HepG2 (cell line): ENCODE measurements around the gene GSTP1. TPM values are rescaled to one million over a fixed set of nuclear protein-coding genes. Genes with fewer than 3 reads are reported as not detected.
A peak's percentile ranks its signal among the peaks of the same experiment; 100 is the strongest.

Experiments
- ATF7-NPFF ChIP-seq: sonication (generic); formaldehyde crosslinking; IDR thresholded peaks from 2 replicates; pipeline ENCODE4 v1.8.1; 2023; ENCODE audit warnings: mild to moderate bottlenecking, low read depth, missing genetic modification reagents, moderate library complexity
- KDM3A ChIP-seq: IDR thresholded peaks from 2 replicates; pipeline ENCODE4 v1.6.1; 2018; ENCODE audit warnings: low read depth, missing compliant biosample characterization
- KLF11 ChIP-seq: IDR thresholded peaks from 2 replicates; pipeline ENCODE4 v1.6.1; 2016; ENCODE audit warnings: missing compliant biosample characterization
- KLF12 ChIP-seq: sonication (generic); formaldehyde crosslinking; IDR thresholded peaks from 2 replicates; pipeline ENCODE4 v1.4.0; 2020; ENCODE audit warnings: missing genetic modification reagents, borderline replicate concordance
- NFAT5 ChIP-seq: sonication (generic); formaldehyde crosslinking; IDR thresholded peaks from 2 replicates; pipeline ENCODE4 v1.4.0; 2020; ENCODE audit warnings: missing genetic modification reagents
- NKX3-1 ChIP-seq: sonication (generic); formaldehyde crosslinking; IDR thresholded peaks from 2 replicates; pipeline ENCODE4 v1.5.0; 2020; ENCODE audit warnings: missing genetic modification reagents
- ONECUT2 ChIP-seq: sonication (generic); formaldehyde crosslinking; IDR thresholded peaks from 2 replicates; pipeline ENCODE4 v1.4.0; 2020; ENCODE audit warnings: missing genetic modification reagents
- PAXIP1 ChIP-seq: sonication (generic); formaldehyde crosslinking; conservative IDR thresholded peaks from 2 replicates; pipeline ENCODE4 v1.4.0; 2020; ENCODE audit warnings: mild to moderate bottlenecking, missing genetic modification reagents, moderate library complexity
- RBM39 ChIP-seq: fragments of 200-400 bp; formaldehyde crosslinking; IDR thresholded peaks from one replicate; pipeline ENCODE4 v1.6.1; 2018; ENCODE audit warnings: antibody characterized with exemption, mild to moderate bottlenecking, low read depth, low read length; ENCODE audit not compliant: poor library complexity, severe bottlenecking
- RELA ChIP-seq: sonication (generic); formaldehyde crosslinking; IDR thresholded peaks from 2 replicates; pipeline ENCODE4 v1.4.0; 2020; ENCODE audit warnings: missing genetic modification reagents
- REXO4 ChIP-seq: sonication (generic); formaldehyde crosslinking; IDR thresholded peaks from 2 replicates; pipeline ENCODE4 v1.8.0; 2022; ENCODE audit warnings: missing genetic modification reagents, mild to moderate bottlenecking, borderline replicate concordance
- SIN3B ChIP-seq: fragments of 150-350 bp; IDR thresholded peaks from 2 replicates; pipeline ENCODE4 v1.6.1; 2014; ENCODE audit warnings: low read length
- THAP7 ChIP-seq: sonication (generic); formaldehyde crosslinking; IDR thresholded peaks from 2 replicates; pipeline ENCODE4 v1.8.1; 2023; ENCODE audit warnings: mild to moderate bottlenecking, missing genetic modification reagents
- U2AF2 ChIP-seq: fragments of 200-400 bp; formaldehyde crosslinking; IDR thresholded peaks from 2 replicates; pipeline ENCODE4 v1.6.1; 2017; ENCODE audit warnings: low read depth, mild to moderate bottlenecking, low read length
- ZFX ChIP-seq: sonication (generic); formaldehyde crosslinking; IDR thresholded peaks from 2 replicates; pipeline ENCODE4 v1.4.0; 2020; ENCODE audit warnings: mild to moderate bottlenecking, low read depth, missing genetic modification reagents, moderate library complexity
- ZNF556 ChIP-seq: sonication (generic); formaldehyde crosslinking; IDR thresholded peaks from 2 replicates; pipeline ENCODE4 v1.4.0; 2020; ENCODE audit warnings: mild to moderate bottlenecking, missing genetic modification reagents, borderline replicate concordance
- ZNF569 ChIP-seq: sonication (generic); formaldehyde crosslinking; IDR thresholded peaks from 2 replicates; pipeline ENCODE4 v1.5.0; 2020; ENCODE audit warnings: mild to moderate bottlenecking, missing genetic modification reagents, moderate library complexity, borderline replicate concordance
- ZNF577 ChIP-seq: sonication (generic); formaldehyde crosslinking; IDR thresholded peaks from 2 replicates; pipeline ENCODE4 v1.4.0; 2020; ENCODE audit warnings: mild to moderate bottlenecking, low read depth, missing genetic modification reagents, borderline replicate concordance
- ZNF777 ChIP-seq: sonication (generic); formaldehyde crosslinking; IDR thresholded peaks from 2 replicates; pipeline ENCODE4 v1.4.0; 2020; ENCODE audit warnings: missing genetic modification reagents
- polyA plus RNA-seq, 8 experiments: library from polyadenylated mRNA; depleted of rRNA in 3 of 8; stranded (reverse) in 7 of 8; unstranded in 1 of 8; fragments of >200 nt; fragmentation: Illumina TruSeq in 4 of 8; extraction: Trizol in 4 of 8; gene quantifications; 2 replicates each; pipeline versions ENCODE4 v1.2.1 to v1.2.3, GENCODE V29; 2011 to 2016; ENCODE audit warnings: low read depth in 4 of 8, missing spikeins in 1 of 8, mixed read lengths in 1 of 8; ENCODE audit not compliant: insufficient read depth in 1 of 8
- total RNA-seq, 5 experiments: library from RNA; depleted of rRNA; stranded (reverse); fragments of >200 nt; fragmentation: Illumina TruSeq; extraction: Trizol; gene quantifications; 2 replicates each; pipeline ENCODE4 v1.2.3, GENCODE V29; 2016; ENCODE audit warnings: low read depth in 1 of 5

Gene GSTP1
- total and polyA plus RNA-seq, 2 of the 13 experiments (the other 11 are each of a cell fraction or from before 2014, with no cell fraction given): not detected

GRCh38 chr11:67629386-67630227 lies 46.0 kb downstream of the GSTP1 start, which contains the start of gene NUDT8 (continued):
- 0 out of 2 replicates have a peak, but pooled peaks have one; percentile 47 for TF ChIP-seq KLF11 (CRISPR knock-in tag)
- TF ChIP-seq ZNF577 (CRISPR knock-in tag): no peak
- no peak; the same call in 1 of the 2 replicates for TF ChIP-seq NFAT5 (CRISPR knock-in tag)
- TF ChIP-seq RBM39: peak; percentile 49
- no peak for TF ChIP-seq SIN3B
- no peak for TF ChIP-seq PAXIP1 (CRISPR knock-in tag)
- peak; percentile 89 for TF ChIP-seq ZNF777 (CRISPR knock-in tag)
- no peak for TF ChIP-seq THAP7 (CRISPR knock-in tag)
- no peak for TF ChIP-seq ZNF569
- TF ChIP-seq NKX3-1 (CRISPR knock-in tag): peak; percentile 65; the same call in 1 of the 2 replicates
- peak; percentile 77; the same call in 1 of the 2 replicates for TF ChIP-seq KLF12 (CRISPR knock-in tag)
- TF ChIP-seq U2AF2: no peak
- TF ChIP-seq REXO4: peak; percentile 87; the same call in 1 of the 2 replicates
- TF ChIP-seq ZNF556 (CRISPR knock-in tag): peak; percentile 34; the same call in 1 of the 2 replicates
- TF ChIP-seq ATF7-NPFF: peak; percentile 56
- no peak for TF ChIP-seq ONECUT2 (CRISPR knock-in tag)
- peak; percentile 81 for TF ChIP-seq ZFX (CRISPR knock-in tag)
- 0 out of 2 replicates have a peak, but pooled peaks have one; percentile 12 for TF ChIP-seq RELA (CRISPR knock-in tag)
- no peak for TF ChIP-seq KDM3A (CRISPR knock-in tag)
